Neural cell (in vitro differentiated cells): ENCODE measurements around the gene LYVE1. TPM values are rescaled to one million over a fixed set of nuclear protein-coding genes. Genes with fewer than 3 reads are reported as not detected.

ENCODE experiments used
- H2AFZ ChIP-seq: fragments of 200-600, 300-800 bp; sonication (generic), shearing (Covaris generic); 2 replicates; pipeline ENCODE4 v1.6.0; 2014; ENCODE audit warnings: low read depth, mild to moderate bottlenecking, antibody characterized with exemption, low read length, moderate library complexity
- H3F3A ChIP-seq: fragments of 200-600 bp; shearing (Covaris generic); 2 replicates; pipeline ENCODE4 v1.6.1; 2016; ENCODE audit warnings: mild to moderate bottlenecking, moderate library complexity, mixed read lengths, antibody characterized with exemption, low read length; ENCODE audit not compliant: insufficient read depth, poor library complexity, severe bottlenecking
- H3K27ac ChIP-seq: fragments of 200-600, 300-800 bp; sonication (generic), shearing (Covaris generic); 2 replicates; pipeline ENCODE4 v1.5.1; 2014; ENCODE audit warnings: mild to moderate bottlenecking, low read length, moderate library complexity
- H3K27me3 ChIP-seq: fragments of 300-800, 200-600 bp; sonication (generic), shearing (Covaris generic); 2 replicates; pipeline ENCODE4 v1.6.0; 2014; ENCODE audit warnings: mild to moderate bottlenecking, low read depth, low read length, moderate library complexity; ENCODE audit not compliant: insufficient read depth
- H3K36me3 ChIP-seq: fragments of 300-800, 200-600 bp; sonication (generic), shearing (Covaris generic); 2 replicates; pipeline ENCODE4 v1.5.1; 2014; ENCODE audit warnings: mild to moderate bottlenecking, antibody characterized with exemption, low read length, moderate library complexity; ENCODE audit not compliant: insufficient read depth
- H3K4me2 ChIP-seq: fragments of 300-800, 200-600 bp; sonication (generic), shearing (Covaris generic); 2 replicates; pipeline ENCODE4 v1.6.0; 2014; ENCODE audit warnings: mild to moderate bottlenecking, low read length
- H3K4me3 ChIP-seq: fragments of 300-800, 200-600 bp; sonication (generic), shearing (Covaris generic); 2 replicates; pipeline ENCODE4 v1.5.1; 2014; ENCODE audit warnings: mild to moderate bottlenecking, low read length, moderate library complexity
- H3K79me2 ChIP-seq: fragments of 200-600 bp; shearing (Covaris generic); replicated peaks from 2 replicates; pipeline ENCODE4 v1.6.0; 2014; ENCODE audit warnings: mild to moderate bottlenecking, low read length, moderate library complexity; ENCODE audit not compliant: insufficient read depth
- H3K9ac ChIP-seq: fragments of 300-800, 200-600 bp; sonication (generic), shearing (Covaris generic); 2 replicates; pipeline ENCODE4 v1.6.1; 2016; ENCODE audit warnings: mild to moderate bottlenecking, low read length, mixed read lengths
- H3K9me2 ChIP-seq: fragments of 200-600 bp; shearing (Covaris generic); 2 replicates; pipeline ENCODE4 v1.6.1; 2016; ENCODE audit warnings: mild to moderate bottlenecking, low read length, mixed read lengths; ENCODE audit not compliant: insufficient read depth
- H3K9me3 ChIP-seq: fragments of 200-600, 300-800 bp; sonication (generic), shearing (Covaris generic); 2 replicates; pipeline ENCODE4 v1.6.1; 2016; ENCODE audit warnings: mild to moderate bottlenecking, mixed run types, low read length, moderate library complexity, mixed read lengths
- H4K20me1 ChIP-seq: fragments of 200-600 bp; shearing (Covaris generic); 2 replicates; pipeline ENCODE4 v1.6.1; 2016; ENCODE audit warnings: mild to moderate bottlenecking, mixed run types; ENCODE audit not compliant: insufficient read depth
- CTCF ChIP-seq: fragments of 450-650 bp; IDR thresholded peaks from 2 replicates; pipeline ENCODE4 v1.5.1; 2014; ENCODE audit warnings: antibody characterized with exemption, mild to moderate bottlenecking, moderate library complexity; ENCODE audit not compliant: poor library complexity, severe bottlenecking
- EP300 ChIP-seq: fragments of 450-650 bp; conservative IDR thresholded peaks from 2 replicates; pipeline ENCODE4 v1.6.1; 2014; ENCODE audit warnings: antibody characterized with exemption, mild to moderate bottlenecking, moderate library complexity; ENCODE audit not compliant: poor library complexity, severe bottlenecking
- EZH2 ChIP-seq: fragments of 200-600, 300-800 bp; shearing (Covaris generic), sonication (generic); IDR thresholded peaks from 2 replicates; pipeline ENCODE4 v1.6.1; 2014; ENCODE audit warnings: antibody characterized with exemption, low read length, borderline replicate concordance, mild to moderate bottlenecking; ENCODE audit not compliant: insufficient read depth, poor library complexity, severe bottlenecking
- MXI1 ChIP-seq: fragments of 450-650 bp; conservative IDR thresholded peaks from 2 replicates; pipeline ENCODE4 v1.6.1; 2014; ENCODE audit warnings: antibody characterized with exemption, mild to moderate bottlenecking; ENCODE audit not compliant: poor library complexity, severe bottlenecking
- POLR2AphosphoS5 ChIP-seq: IDR thresholded peaks from 2 replicates; pipeline ENCODE4 v1.6.1; 2012
- RAD21 ChIP-seq: fragments of 450-650 bp; conservative IDR thresholded peaks from 2 replicates; pipeline ENCODE4 v1.6.1; 2014; ENCODE audit warnings: antibody characterized with exemption, mild to moderate bottlenecking, moderate library complexity
- REST ChIP-seq: IDR thresholded peaks from 2 replicates; pipeline ENCODE4 v1.6.1; 2012; ENCODE audit warnings: borderline replicate concordance
- SMC3 ChIP-seq: fragments of 450-650 bp; conservative IDR thresholded peaks from 2 replicates; pipeline ENCODE4 v1.6.1; 2014; ENCODE audit warnings: antibody characterized with exemption, mild to moderate bottlenecking, moderate library complexity; ENCODE audit not compliant: poor library complexity
- TAF1 ChIP-seq: IDR thresholded peaks from 2 replicates; pipeline ENCODE4 v1.6.1; 2012; ENCODE audit warnings: low read depth
- polyA plus RNA-seq: library from polyadenylated mRNA; depleted of rRNA; stranded (reverse); fragments of >200 nt; gene quantifications from 2 replicates; pipeline ENCODE4 v1.2.3, GENCODE V29; 2014

Gene LYVE1
- polyA plus RNA-seq, 1 donor from 2014 or later: not detected

- Histone ChIP-seq H3K79me2 (peaks cover 4% of the 10 kb centered on the region), H3K36me3 (no peaks in the 10 kb centered on the region), H4K20me1 (no peaks in the 10 kb centered on the region), H3K9me3 (no peaks in the 10 kb centered on the region), H3F3A (no peaks in the 10 kb centered on the region), H3K27me3 (no peaks in the 10 kb centered on the region), H3K27ac (no peak overlapping the region), H3K4me2 (no peak overlapping the region), H3K4me3 (no peak overlapping the region), H3K9ac (no peak overlapping the region), H2AFZ (no peak overlapping the region), H3K9me2 (no peaks in the 10 kb centered on the region)
- no peak for TF ChIP-seq RAD21
- TF ChIP-seq EP300: no peak
- no peak for TF ChIP-seq SMC3
- TF ChIP-seq REST: no peak
- no peak for TF ChIP-seq MXI1
- no peak for TF ChIP-seq TAF1
- no peak for TF ChIP-seq POLR2AphosphoS5
- no peak for TF ChIP-seq EZH2
- no peak for TF ChIP-seq CTCF
Observed at GRCh38 chr11:10537600-10537999, 30.9 kb downstream of the LYVE1 start.

- Histone ChIP-seq H3K9me3 (no peaks in the 10 kb centered on the region), H3K27me3 (no peaks in the 10 kb centered on the region), H3K36me3 (peaks cover 5% of the 10 kb centered on the region), H3F3A (no peaks in the 10 kb centered on the region), H3K4me2 (no peak overlapping the region), H3K79me2 (no peaks in the 10 kb centered on the region), H3K4me3 (no peak overlapping the region), H3K27ac (no peak overlapping the region), H2AFZ (no peak overlapping the region), H3K9me2 (no peaks in the 10 kb centered on the region), H3K9ac (no peak overlapping the region), H4K20me1 (no peaks in the 10 kb centered on the region)
- TF ChIP-seq EZH2: no peak
Observed at GRCh38 chr11:10534316-10534715, 34.1 kb downstream of the LYVE1 start.

GRCh38 chr11:10533323-10533722 is 35.1 kb downstream of the LYVE1 start:
- H3K9me2 ChIP-seq: no peaks in the 10 kb centered on the region
- H3K27ac ChIP-seq: no peak overlapping the region
- H3K36me3 ChIP-seq: peaks cover 5% of the 10 kb centered on the region
- H3K4me3 ChIP-seq: no peak overlapping the region
- no peaks in the 10 kb centered on the region for H3F3A ChIP-seq
- no peak overlapping the region for H3K9ac ChIP-seq
- no peaks in the 10 kb centered on the region for H3K27me3 ChIP-seq
- H3K79me2 ChIP-seq: no peaks in the 10 kb centered on the region
- no peaks in the 10 kb centered on the region for H3K9me3 ChIP-seq
- no peak overlapping the region for H2AFZ ChIP-seq
- no peak overlapping the region for H3K4me2 ChIP-seq
- no peaks in the 10 kb centered on the region for H4K20me1 ChIP-seq
- TF ChIP-seq EP300 (no peak), REST (no peak), CTCF (no peak)
